ENCODE measurements around the gene RLN3.

The RLN3 gene

DNA sequence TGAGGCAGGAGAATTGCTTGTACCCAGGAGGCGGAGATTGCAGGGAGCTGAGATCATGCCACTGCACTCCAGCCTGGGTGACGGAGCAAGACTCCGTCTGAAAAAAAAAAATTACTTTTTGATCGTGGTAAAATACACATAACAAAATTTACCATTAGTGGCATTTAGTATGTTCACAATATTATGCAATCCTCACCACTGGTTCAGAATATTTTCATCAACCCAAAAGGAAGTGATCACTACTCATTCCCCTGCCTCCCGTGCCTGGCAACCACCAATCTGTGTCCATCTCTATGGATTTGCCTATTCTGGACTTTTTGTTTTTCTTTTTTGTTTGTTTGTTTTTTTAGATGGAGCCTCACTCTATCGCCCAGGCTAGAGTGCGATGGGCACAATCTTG lies 35.2 kb downstream of the RLN3 start:
- in situ Hi-C loops (cut with MboI; ENCODE audit: low pct_unique_long_range_greater_than_20kb, low sequenced_read_pairs) = loop anchor here (25.0 kb wide), 1 partner anchor 176 kb away; the partner anchor contains the start of gene NANOS3
- DNase-seq = no peak

DNA sequence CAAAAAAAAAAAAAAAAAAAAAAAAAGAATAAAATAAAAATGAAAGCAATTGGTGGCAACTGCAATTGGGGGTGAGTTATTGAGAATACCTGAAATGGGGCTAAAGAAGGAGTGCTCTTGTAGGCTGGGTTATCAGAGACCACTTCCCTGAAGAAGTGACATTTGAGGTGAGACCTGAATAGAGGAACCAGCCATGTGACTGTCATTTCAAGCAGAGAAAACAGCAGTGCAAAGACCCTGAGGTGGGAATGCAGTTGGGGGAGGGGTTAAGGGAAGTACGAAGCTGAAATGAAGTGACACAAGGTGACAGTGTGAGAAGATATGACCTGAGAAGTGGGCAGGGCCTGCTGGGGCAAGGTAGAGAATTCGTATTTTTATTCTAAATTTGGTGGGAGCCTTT lies 38.2 kb downstream of the RLN3 start:
- DNase-seq = peak; percentile 34
- in situ Hi-C loops (cut with MboI; ENCODE audit: low pct_unique_long_range_greater_than_20kb, low sequenced_read_pairs) = loop anchor here (25.0 kb wide), 1 partner anchor 179 kb away; the partner anchor contains the start of gene NANOS3

DNA sequence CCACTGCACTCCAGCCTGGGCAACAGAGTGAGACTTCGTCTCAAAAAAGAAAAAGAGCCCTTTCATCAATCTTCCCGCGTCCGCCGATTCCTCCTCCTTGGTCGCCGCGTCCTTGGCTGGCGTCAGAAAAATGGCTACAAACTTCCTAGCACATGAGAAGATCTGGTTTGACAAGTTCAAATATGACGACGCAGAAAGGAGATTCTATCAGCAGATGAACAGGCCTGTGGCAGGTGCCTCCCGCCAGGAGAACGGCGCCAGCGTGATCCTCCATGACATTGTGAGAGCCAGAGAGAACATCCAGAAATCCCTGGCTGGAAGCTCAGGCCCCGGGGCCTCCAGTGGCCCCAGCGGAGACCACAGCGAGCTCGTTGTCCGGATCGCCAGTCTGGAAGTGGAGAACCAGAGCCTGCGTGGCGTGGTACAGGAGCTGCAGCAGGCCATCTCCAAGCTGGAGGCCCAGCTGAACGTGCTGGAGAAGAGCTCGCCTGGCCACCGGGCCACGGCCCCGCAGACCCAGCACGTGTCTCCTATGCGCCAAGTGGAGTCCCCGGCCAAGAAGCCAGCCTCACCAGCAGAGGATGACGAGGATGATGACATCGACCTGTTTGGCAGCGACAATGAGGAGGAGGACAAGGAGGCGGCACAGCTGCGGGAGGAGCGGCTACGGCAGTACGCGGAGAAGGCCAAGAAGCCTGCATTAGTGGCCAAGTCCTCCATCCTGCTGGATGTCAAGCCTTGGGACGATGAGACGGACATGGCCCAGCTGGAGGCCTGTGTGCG lies 42.5 kb downstream of the RLN3 start:
- in situ Hi-C loops (cut with MboI; ENCODE audit: low pct_unique_long_range_greater_than_20kb, low sequenced_read_pairs) = loop anchor here (25.0 kb wide), 1 partner anchor 183 kb away; the partner anchor contains the start of gene NANOS3
- DNase-seq = no peak

DNA sequence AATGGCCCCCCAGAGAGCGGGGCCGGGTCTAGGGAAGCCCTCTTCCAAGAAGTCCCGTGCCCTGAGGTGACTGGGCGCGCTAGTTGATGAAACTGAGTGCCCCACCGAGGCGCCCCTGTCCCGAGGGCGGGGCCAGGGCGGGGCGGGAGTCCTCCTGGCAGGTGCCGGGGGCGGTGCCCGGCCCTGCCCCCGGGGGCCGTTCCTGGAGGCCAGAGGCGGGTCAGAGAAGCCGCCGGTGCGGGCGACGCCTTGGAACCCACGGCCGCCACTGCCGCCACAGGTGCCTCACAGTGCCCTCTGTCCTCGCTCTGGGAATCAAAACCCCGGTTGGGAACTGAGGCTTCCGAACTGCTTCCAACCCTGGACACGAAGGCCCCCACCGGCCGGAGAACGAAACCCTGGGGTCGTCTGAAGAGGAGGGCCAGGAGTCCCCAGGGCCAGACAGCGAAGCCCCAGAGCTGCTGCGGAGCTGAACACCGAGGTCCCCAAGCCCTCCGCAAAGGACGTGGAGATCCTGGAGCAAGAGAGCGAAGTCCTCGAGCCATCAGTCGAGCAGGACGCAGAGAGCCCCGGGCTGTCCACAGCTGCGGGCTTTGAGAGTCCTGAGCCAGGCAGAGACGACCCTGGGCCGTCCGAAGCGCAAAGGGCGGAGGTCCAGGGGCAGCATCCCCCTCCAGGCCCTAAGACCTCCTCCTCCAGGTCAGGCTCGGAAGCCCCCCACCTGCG lies 44.8 kb downstream of the RLN3 start, which contains the start of gene MISP3:
MISP3 (plus strand) TSS at position 252 of the 726 bp plus-strand sequence. CDS start 524 bp downstream, outside the sequence.
- in situ Hi-C loops (cut with MboI; ENCODE audit: low pct_unique_long_range_greater_than_20kb, low sequenced_read_pairs) = loop anchor here (25.0 kb wide), 1 partner anchor 185 kb away; the partner anchor contains the start of gene NANOS3
- peak; percentile 42 for DNase-seq

DNA sequence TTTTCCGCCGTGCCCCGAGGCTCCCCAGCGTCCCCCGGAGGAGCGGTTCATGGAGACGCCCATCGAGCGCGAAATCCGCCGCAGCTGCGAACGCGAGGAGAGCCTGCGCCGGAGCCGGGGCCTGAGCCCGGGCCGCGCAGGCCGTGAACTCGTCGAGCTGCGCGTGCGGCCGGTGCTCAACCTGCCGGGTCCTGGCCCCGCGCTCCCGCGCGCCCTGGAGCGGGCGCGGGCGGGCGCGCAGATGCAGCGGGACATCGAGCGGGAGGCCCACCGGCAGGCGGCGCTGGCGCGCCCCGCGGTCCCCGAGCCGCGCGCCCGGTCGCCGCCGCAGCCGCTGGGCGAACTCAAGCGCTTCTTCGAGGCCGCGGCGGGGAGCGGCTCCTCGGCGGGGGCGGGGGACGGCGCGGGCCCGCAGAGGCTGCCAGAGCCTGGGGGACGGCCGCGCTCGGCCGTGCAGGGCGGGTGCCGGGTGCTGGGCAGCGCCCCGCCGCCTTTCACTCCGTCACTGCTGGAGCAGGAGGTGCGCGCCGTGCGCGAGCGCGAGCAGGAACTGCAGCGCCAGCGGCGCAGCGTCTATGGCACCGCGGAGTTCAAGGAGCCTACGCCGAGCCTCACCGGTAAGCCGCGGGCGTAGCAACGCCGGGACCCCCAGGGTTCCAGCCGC lies 45.4 kb downstream of the RLN3 start:
- peak; percentile 72 for DNase-seq
- in situ Hi-C loops (cut with MboI; ENCODE audit: low pct_unique_long_range_greater_than_20kb, low sequenced_read_pairs) = loop anchor here (25.0 kb wide), 1 partner anchor 186 kb away; the partner anchor contains the start of gene NANOS3

DNA sequence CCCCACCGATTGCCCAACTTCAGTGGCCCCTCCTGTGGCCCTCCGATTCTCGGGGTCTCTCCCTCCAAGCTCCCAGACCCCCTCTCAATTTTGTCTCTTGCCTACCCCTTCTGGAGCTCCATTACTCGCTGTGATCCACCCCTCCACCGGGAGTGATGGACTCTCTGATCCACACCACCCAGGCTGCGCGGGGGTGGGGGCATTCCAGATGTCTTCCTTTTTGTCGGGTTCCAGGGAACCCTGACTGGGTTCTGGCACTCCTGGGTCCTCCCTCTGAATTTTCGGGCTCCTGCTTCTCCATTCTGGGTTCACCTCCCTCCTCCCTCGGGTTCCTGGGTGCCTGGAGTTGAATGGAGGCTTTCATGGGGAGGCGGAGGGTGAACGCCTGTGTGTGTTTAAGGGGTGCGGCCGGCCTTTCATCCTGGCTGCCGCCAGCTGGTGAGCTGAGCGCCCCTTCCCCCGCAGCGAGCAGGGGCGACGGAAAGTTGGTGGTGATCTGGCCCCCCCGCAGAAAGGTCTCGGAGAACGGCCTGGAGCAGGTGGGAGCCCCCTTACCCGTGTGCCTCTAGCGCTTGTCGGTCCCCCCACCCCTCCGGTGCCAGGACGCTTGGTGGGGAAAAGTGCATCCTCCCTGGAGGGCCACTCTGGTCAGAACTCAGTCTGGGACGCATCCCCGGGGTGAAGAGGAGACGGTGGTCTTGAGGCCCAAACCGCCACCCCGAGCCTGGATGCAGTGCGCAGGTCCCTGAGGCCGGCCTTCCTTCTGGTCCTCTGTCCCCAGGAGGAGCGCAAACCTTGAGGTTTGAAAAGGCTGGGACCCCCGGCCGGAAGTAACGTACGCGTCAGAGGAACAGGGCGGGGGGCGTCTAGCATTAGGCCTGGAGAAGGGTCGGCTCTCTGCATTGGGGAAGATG lies 46.2 kb downstream of the RLN3 start:
- in situ Hi-C loops (cut with MboI; ENCODE audit: low pct_unique_long_range_greater_than_20kb, low sequenced_read_pairs) = loop anchor here (25.0 kb wide), 1 partner anchor 187 kb away; the partner anchor contains the start of gene NANOS3

DNA sequence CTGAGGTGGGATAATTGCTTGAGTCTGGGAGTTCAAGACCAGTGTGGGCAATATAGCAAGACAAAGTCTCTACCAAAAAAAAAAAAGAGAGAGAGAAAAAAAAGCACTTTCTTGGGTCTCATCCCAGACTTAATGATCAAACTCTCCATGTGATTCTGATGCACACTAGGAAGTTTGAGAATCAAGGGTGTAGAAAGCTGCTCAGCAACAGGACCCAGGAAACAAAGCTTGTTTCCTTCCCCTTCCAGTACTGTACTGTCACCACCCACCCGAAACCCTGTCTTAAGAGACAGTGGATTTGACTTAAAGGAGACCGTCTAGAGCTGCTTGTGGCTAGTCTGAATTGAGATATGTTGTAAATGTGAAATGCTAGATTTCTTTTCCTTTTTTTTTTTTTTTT lies 50.5 kb downstream of the RLN3 start:
- in situ Hi-C loops (cut with MboI; ENCODE audit: low pct_unique_long_range_greater_than_20kb, low sequenced_read_pairs) = no loop called here
- no peak for DNase-seq

More for the DNA sequence above, 46.2 kb downstream of the RLN3 start:
- no peak for DNase-seq

Measured in KBM-7 (cell line).